H1 (cell line): Measurements from ENCODE around the gene ZFYVE16. TPM values are rescaled to one million over a fixed set of nuclear protein-coding genes. Genes with fewer than 3 reads are reported as not detected.

Experiments
- CTCF ChIA-PET: fragments of 300-600 bp; sonication (Branson Sonifier 250); formaldehyde crosslinking; loops from one replicate; lab custom pipeline; 2021; ENCODE audit not compliant: partially characterized antibody; lab: Charles Lee
- POLR2A ChIA-PET: fragments of 300-600 bp; sonication (Branson Sonifier 250); formaldehyde crosslinking; loops from one replicate; lab custom pipeline; 2021; ENCODE audit warnings: inconsistent platforms; ENCODE audit not compliant: partially characterized antibody; lab: Charles Lee
- DNase-seq, 2 experiments: peaks; one replicate each; pipeline versions ENCODE4 v3.0.0 to v3.0.0-alpha.2; 2010 to 2022; ENCODE audit warnings: low spot score in 2 of 2, low read depth in 1 of 2, mixed read lengths in 1 of 2
- FAIRE-seq: peaks from 2 replicates; lab custom pipeline; 2011; peaks lifted over from hg19 to GRCh38; lab: Jason Lieb, UNC
- H2AFZ ChIP-seq: 2 replicates; pipeline ENCODE4 v1.8.1; 2012; ENCODE audit warnings: low read length, inconsistent platforms
- H2AK5ac ChIP-seq: 2 replicates; pipeline ENCODE4 v1.6.1; 2013; ENCODE audit warnings: low read depth, low read length
- H2BK120ac ChIP-seq: replicated peaks from 2 replicates; pipeline ENCODE3; 2013; ENCODE audit warnings: low read depth, low read length, inconsistent platforms
- H2BK12ac ChIP-seq: 2 replicates; pipeline ENCODE4 v1.6.1; 2013; ENCODE audit warnings: low read depth, low read length
- H2BK15ac ChIP-seq: 2 replicates; pipeline ENCODE4 v1.6.1; 2013; ENCODE audit warnings: low read length
- H2BK20ac ChIP-seq: 2 replicates; pipeline ENCODE4 v1.6.1; 2013; ENCODE audit warnings: low read length
- H2BK5ac ChIP-seq: 2 replicates; pipeline ENCODE4 v1.6.1; 2013; ENCODE audit warnings: low read depth, low read length
- H3K14ac ChIP-seq: 2 replicates; pipeline ENCODE4 v1.6.1; 2013; ENCODE audit warnings: inconsistent platforms; ENCODE audit not compliant: insufficient read length
- H3K18ac ChIP-seq: 2 replicates; pipeline ENCODE4 v1.6.1; 2013; ENCODE audit warnings: low read length; ENCODE audit errors: extremely low read depth
- H3K23ac ChIP-seq: 2 replicates; pipeline ENCODE4 v1.6.1; 2013; ENCODE audit warnings: inconsistent platforms; ENCODE audit not compliant: insufficient read length
- H3K23me2 ChIP-seq: 2 replicates; pipeline ENCODE4 v1.6.1; 2013; ENCODE audit warnings: low read depth, low read length
- H3K27ac ChIP-seq: 2 replicates; pipeline ENCODE4 v1.6.1; 2011; ENCODE audit warnings: low read depth, low read length, inconsistent platforms
- H3K27me3 ChIP-seq, 4 experiments: replicated peaks in 1 of 4; 1 replicate in 1 of 4; 2 replicates in 3 of 4; pipeline versions ENCODE4 v1.6.1 to v1.8.1; 2011 to 2013; ENCODE audit warnings: low read length in 3 of 4, mild to moderate bottlenecking in 3 of 4, inconsistent platforms in 2 of 4, mixed read lengths in 2 of 4, moderate library complexity in 1 of 4; ENCODE audit not compliant: control insufficient read depth in 3 of 4, insufficient read depth in 3 of 4; ENCODE audit errors: extremely low read depth in 1 of 4
- H3K36me3 ChIP-seq, 4 experiments: 2 replicates each; pipeline versions ENCODE4 v1.6.1 to v1.8.1; 2011 to 2013; ENCODE audit warnings: mild to moderate bottlenecking in 4 of 4, low read length in 3 of 4, moderate library complexity in 2 of 4, control low read depth in 1 of 4, inconsistent platforms in 1 of 4; ENCODE audit not compliant: insufficient read depth in 4 of 4, control insufficient read depth in 2 of 4
- H3K4ac ChIP-seq: replicated peaks from 2 replicates; pipeline ENCODE3; 2013; ENCODE audit warnings: low read length, low read depth, mixed read lengths, inconsistent platforms; ENCODE audit not compliant: insufficient read length
- H3K4me1 ChIP-seq, 4 experiments: replicated peaks in 1 of 4; 1 replicate in 1 of 4; 2 replicates in 3 of 4; pipeline versions ENCODE4 v1.6.1 to v1.8.1; 2011 to 2013; ENCODE audit warnings: low read length in 3 of 4, inconsistent platforms in 2 of 4, mixed read lengths in 1 of 4; ENCODE audit not compliant: insufficient read depth in 4 of 4, control insufficient read depth in 3 of 4
- H3K4me2 ChIP-seq, 2 experiments: 2 replicates each; pipeline versions ENCODE4 v1.6.1 to v1.8.1; 2011 to 2013; ENCODE audit warnings: low read depth in 2 of 2, low read length in 2 of 2, control low read depth in 1 of 2, inconsistent platforms in 1 of 2, mild to moderate bottlenecking in 1 of 2; ENCODE audit not compliant: insufficient read depth in 1 of 2
- H3K4me3 ChIP-seq, 4 experiments: fragments of 200-600, 300-600 bp in 1 of 4; sonication (generic), shearing (Covaris generic), sonication (Bioruptor Twin) in 1 of 4; 2 replicates each; pipeline versions ENCODE4 v1.5.1 to v1.8.1; 2011 to 2016; ENCODE audit warnings: low read length in 4 of 4, low read depth in 3 of 4, control low read depth in 2 of 4, inconsistent platforms in 2 of 4, mild to moderate bottlenecking in 2 of 4, mixed read lengths in 1 of 4, moderate library complexity in 1 of 4; ENCODE audit not compliant: insufficient read depth in 2 of 4; ENCODE audit errors: extremely low read depth in 1 of 4
- H3K56ac ChIP-seq: replicated peaks from 2 replicates; pipeline ENCODE3; 2013; ENCODE audit warnings: low read depth, mild to moderate bottlenecking, mixed read lengths, low read length, inconsistent platforms; ENCODE audit not compliant: insufficient read length
- H3K79me1 ChIP-seq: 2 replicates; pipeline ENCODE4 v1.6.1; 2013; ENCODE audit warnings: low read depth, low read length, control low read depth
- H3K79me2 ChIP-seq, 2 experiments: 2 replicates each; pipeline versions ENCODE4 v1.6.1 to v1.8.1; 2012 to 2013; ENCODE audit warnings: low read length in 2 of 2, mild to moderate bottlenecking in 2 of 2, inconsistent platforms in 1 of 2; ENCODE audit not compliant: insufficient read depth in 2 of 2, control insufficient read depth in 1 of 2
- H3K9ac ChIP-seq, 4 experiments: replicated peaks in 1 of 4; 1 replicate in 1 of 4; 2 replicates in 3 of 4; pipeline versions ENCODE4 v1.6.1 to v1.8.1; 2011 to 2013; ENCODE audit warnings: low read depth in 3 of 4, low read length in 3 of 4, control low read depth in 2 of 4, mild to moderate bottlenecking in 2 of 4, moderate library complexity in 2 of 4, inconsistent platforms in 1 of 4; ENCODE audit errors: extremely low read depth in 1 of 4
- H3K9me3 ChIP-seq, 2 experiments: 2 replicates each; pipeline versions ENCODE4 v1.6.1 to v1.8.1; 2012 to 2013; ENCODE audit warnings: mild to moderate bottlenecking in 2 of 2, moderate library complexity in 2 of 2, control low read depth in 1 of 2, inconsistent platforms in 1 of 2, low read depth in 1 of 2, low read length in 1 of 2, mixed read lengths in 1 of 2; ENCODE audit not compliant: insufficient read depth in 2 of 2
- H4K20me1 ChIP-seq, 2 experiments: replicated peaks in 1 of 2; 2 replicates each; pipeline versions ENCODE3 to v1.8.1; 2011 to 2013; ENCODE audit warnings: inconsistent platforms in 2 of 2, low read length in 2 of 2, mild to moderate bottlenecking in 1 of 2; ENCODE audit not compliant: insufficient read depth in 2 of 2, control insufficient read depth in 1 of 2
- H4K5ac ChIP-seq: 2 replicates; pipeline ENCODE4 v1.6.1; 2013; ENCODE audit warnings: low read length, low read depth, mixed read lengths, inconsistent platforms; ENCODE audit not compliant: insufficient read length
- H4K8ac ChIP-seq: 2 replicates; pipeline ENCODE4 v1.8.0; 2013; ENCODE audit warnings: mild to moderate bottlenecking, moderate library complexity, low read length, inconsistent platforms; ENCODE audit not compliant: insufficient read depth; ENCODE audit errors: extremely low read depth
- H4K91ac ChIP-seq: replicated peaks from 2 replicates; pipeline ENCODE3; 2013; ENCODE audit warnings: low read length, mixed read lengths, inconsistent platforms; ENCODE audit not compliant: insufficient read length
- BACH1 ChIP-seq: IDR thresholded peaks from 2 replicates; pipeline ENCODE4 v1.6.1; 2012; ENCODE audit warnings: low read length, improper control_type of control experiment
- EZH2 ChIP-seq: fragments of 200-600 bp; sonication (generic); IDR thresholded peaks from 2 replicates; pipeline ENCODE4 v1.7.1; 2012; ENCODE audit warnings: low read depth, mild to moderate bottlenecking, moderate library complexity, low read length, inconsistent platforms; ENCODE audit not compliant: severe bottlenecking
- RFX5 ChIP-seq: IDR thresholded peaks from 2 replicates; pipeline ENCODE4 v1.6.1; 2011; ENCODE audit warnings: low read depth, low read length, improper control_type of control experiment, borderline replicate concordance
- SIX5 ChIP-seq: IDR thresholded peaks from 2 replicates; pipeline ENCODE4 v1.6.1; 2011; ENCODE audit warnings: mild to moderate bottlenecking, low read depth, low read length
- USF2 ChIP-seq: IDR thresholded peaks from 2 replicates; pipeline ENCODE4 v1.6.1; 2011; ENCODE audit warnings: low read length, improper control_type of control experiment
- WGBS, 2 experiments: shearing (Covaris generic) in 1 of 2; methylation state at CpG; one replicate each; pipeline versions ENCODE4 v1.1.6 to v1.1.7; 2013 to 2015; ENCODE audit warnings: low lambda C conversion rate in 2 of 2, mixed read lengths in 2 of 2, inconsistent platforms in 1 of 2, low coverage in 1 of 2, missing lambda C conversion rate in 1 of 2; ENCODE audit not compliant: insufficient replicate concordance in 2 of 2, insufficient coverage in 1 of 2, insufficient read length in 1 of 2; ENCODE audit errors: extremely low coverage in 1 of 2, missing lambda C conversion rate in 1 of 2; 5-methylcytosine and 5-hydroxymethylcytosine counted together
- polyA plus RNA-seq, 7 experiments: library from polyadenylated mRNA; depleted of rRNA in 3 of 7; stranded (reverse) in 5 of 7; unstranded in 2 of 7; fragments of >200 nt in 5 of 7; fragments of 200-250 nt in 2 of 7; gene quantifications; 1 replicate in 5 of 7; 2 replicates in 1 of 7; 4 replicates in 1 of 7; pipeline versions ENCODE4 v1.2.1 to v1.2.3, GENCODE V29; 2011 to 2013; ENCODE audit warnings: missing spikeins in 2 of 7, mixed read lengths in 2 of 7
- total RNA-seq: library from RNA; stranded (reverse); fragmentation: NEBNext Ultra II Directional; extraction: Animal tissue kit (Norgen Biotek cat#: 25700); gene quantifications from 2 replicates; pipeline ENCODE4 v1.2.1, GENCODE V29; 2021

The ZFYVE16 gene
- total and polyA plus RNA-seq, 2 of the 8 experiments (the other 6 are each of a cell fraction or from before 2014, with no cell fraction given), result 3.6 to 24.2 TPM

- Histone ChIP-seq H3K4me1 (no peaks in the 10 kb centered on the region), H4K5ac (no peak overlapping the region), H3K56ac (no peak overlapping the region), H3K9ac (no peak overlapping the region), H3K4ac (no peak overlapping the region), H4K91ac (no peak overlapping the region), H3K14ac (no peak overlapping the region), H2BK120ac (no peak overlapping the region), H3K23ac (no peak overlapping the region), H2BK15ac (no peak overlapping the region), H3K4me2 (no peak overlapping the region), H3K18ac (no peak overlapping the region), H2BK12ac (no peak overlapping the region), H3K23me2 (no peaks in the 10 kb centered on the region), H2BK20ac (no peak overlapping the region), H3K27ac (no peak overlapping the region), H3K79me1 (no peaks in the 10 kb centered on the region), H2AK5ac (no peak overlapping the region), H4K8ac (no peak overlapping the region), H3K79me2 (no peaks in the 10 kb centered on the region), H3K27me3 (no peaks in the 10 kb centered on the region), H3K9me3 (0 out of 4 replicates have a peak, but pooled peaks cover 0 to 3% of the 10 kb centered on the region in 2 experiments), H2AFZ (peak overlapping the region; percentile 56; the same call in 1 of the 2 replicates), H4K20me1 (no peaks in the 10 kb centered on the region), H2BK5ac (no peak overlapping the region), H3K36me3 (no peaks in the 10 kb centered on the region), H3K4me3 (no peak overlapping the region)
- CTCF ChIA-PET, result interaction anchor here (0.6 to 1.7 kb wide), 4 partner anchors 16 to 118 kb away, joined by 3 to 6 read pairs (median 3); no protein-coding TSS in a partner anchor
- WGBS, 2 experiments, result 94% methylated on average over 8 of the region's 8 CpGs; no CpG with 5 or more reads in 1 of the 2 experiments
- TF ChIP-seq USF2, result no peak
- no peak for TF ChIP-seq BACH1
- TF ChIP-seq EZH2, result no peak
- TF ChIP-seq SIX5, result no peak
- TF ChIP-seq RFX5, result no peak
- FAIRE-seq (no peak), DNase-seq (no peak)
- POLR2A ChIA-PET, result no interaction called here
Observed at GRCh38 chr5:80369521-80369920, 38.3 kb upstream of the ZFYVE16 start.
